BE2C (cell line): ENCODE results near the gene CNP.

Source experiments
- DNase-seq: peaks from one replicate; pipeline ENCODE4 v3.0.0-alpha.2; 2020
- H3K27me3 ChIP-seq: fragments of 250-450 bp; sonication (Bioruptor Pico); 2 replicates; pipeline ENCODE4 v1.5.1; 2020; ENCODE audit warnings: mild to moderate bottlenecking
- H3K36me3 ChIP-seq: fragments of 250-450 bp; sonication (Bioruptor Pico); 2 replicates; pipeline ENCODE4 v1.5.1; 2020; ENCODE audit warnings: mild to moderate bottlenecking
- H3K4me1 ChIP-seq: fragments of 250-450 bp; sonication (Bioruptor Pico); 2 replicates; pipeline ENCODE4 v1.5.1; 2020
- H3K4me3 ChIP-seq: 2 replicates; pipeline ENCODE4 v1.5.1; 2011; ENCODE audit warnings: low read depth, low read length
- H3K9me3 ChIP-seq: fragments of 250-450 bp; sonication (Bioruptor Pico); 2 replicates; pipeline ENCODE4 v1.5.1; 2020
- CTCF ChIP-seq: IDR thresholded peaks from 2 replicates; pipeline ENCODE4 v1.5.1; 2012; ENCODE audit warnings: mild to moderate bottlenecking, low read depth, low read length

Gene CNP

GRCh38 chr17:41985919-41986318 lies 19.3 kb downstream of the CNP start:
- no peak for TF ChIP-seq CTCF
- peaks cover 95% of the 10 kb centered on the region for H3K36me3 ChIP-seq
- no peak for DNase-seq
- no peaks in the 10 kb centered on the region for H3K9me3 ChIP-seq
- H3K27me3 ChIP-seq: no peaks in the 10 kb centered on the region
- no peak overlapping the region for H3K4me3 ChIP-seq
- H3K4me1 ChIP-seq: no peaks in the 10 kb centered on the region

- H3K27me3 ChIP-seq: no peaks in the 10 kb centered on the region
- no peak for DNase-seq
- no peaks in the 10 kb centered on the region for H3K4me1 ChIP-seq
- H3K4me3 ChIP-seq: no peak overlapping the region
- no peak for TF ChIP-seq CTCF
- no peaks in the 10 kb centered on the region for H3K9me3 ChIP-seq
- H3K36me3 ChIP-seq: peaks cover 95% of the 10 kb centered on the region
Observed at GRCh38 chr17:41986634-41987033, 20.0 kb downstream of the CNP start.

- H3K9me3 ChIP-seq: no peaks in the 10 kb centered on the region
- H3K4me1 ChIP-seq: no peaks in the 10 kb centered on the region
- no peak overlapping the region for H3K4me3 ChIP-seq
- TF ChIP-seq CTCF: no peak
- no peak for DNase-seq
- H3K36me3 ChIP-seq: peaks cover 95% of the 10 kb centered on the region
- H3K27me3 ChIP-seq: no peaks in the 10 kb centered on the region
Observed at GRCh38 chr17:41987642-41988041, 21.0 kb downstream of the CNP start.

GRCh38 chr17:41988418-41988817 lies 21.8 kb downstream of the CNP start:
- peaks cover 95% of the 10 kb centered on the region for H3K36me3 ChIP-seq
- TF ChIP-seq CTCF: no peak
- H3K27me3 ChIP-seq: no peaks in the 10 kb centered on the region

GRCh38 chr17:41989702-41990419 lies 23.3 kb downstream of the CNP start:
- peaks cover 95% of the 10 kb centered on the region for H3K36me3 ChIP-seq

More at GRCh38 chr17:41988418-41988817, 21.8 kb downstream of the CNP start:
- Histone ChIP-seq H3K4me1 (no peaks in the 10 kb centered on the region), H3K4me3 (no peak overlapping the region), H3K9me3 (no peaks in the 10 kb centered on the region)
- no peak for DNase-seq

More at GRCh38 chr17:41989702-41990419, 23.3 kb downstream of the CNP start:
- Histone ChIP-seq H3K9me3 (no peaks in the 10 kb centered on the region), H3K4me1 (no peaks in the 10 kb centered on the region), H3K27me3 (no peaks in the 10 kb centered on the region), H3K4me3 (no peak overlapping the region)
- no peak for DNase-seq
- TF ChIP-seq CTCF: no peak
